Activated CD4-positive, CD25-positive, alpha-beta regulatory T cell (primary cell): ENCODE data around the gene TBC1D1.

Experiments used
- DNase-seq, 4 experiments: peaks; one replicate each; lab custom pipeline; 2025; lab: John Stamatoyannopoulos, UW

TBC1D1 gene

GRCh38 chr4:38125816-38126215 lies 234.9 kb downstream of the TBC1D1 start:
- no peak for DNase-seq

- peak in 3 of 4 experiments; percentile 31 to 64 (median 55) for DNase-seq
Observed at GRCh38 chr4:38128478-38129459, 237.9 kb downstream of the TBC1D1 start.

- no peak for DNase-seq
Observed at GRCh38 chr4:38129460-38130227, 238.8 kb downstream of the TBC1D1 start.

- DNase-seq = no peak
Observed at GRCh38 chr4:38130884-38131283, 240.0 kb downstream of the TBC1D1 start.

GRCh38 chr4:38131371-38132091 lies 240.6 kb downstream of the TBC1D1 start:
- DNase-seq = peak; percentile 13 to 60 (median 31)

GRCh38 chr4:38132107-38132673 lies 241.3 kb downstream of the TBC1D1 start:
- DNase-seq = peak; percentile 16 to 48 (median 28)

- DNase-seq = no peak
Observed at GRCh38 chr4:38132843-38133662, 242.2 kb downstream of the TBC1D1 start.

GRCh38 chr4:38133711-38134480 lies 243.0 kb downstream of the TBC1D1 start:
- no peak for DNase-seq

GRCh38 chr4:38135201-38135600 lies 244.3 kb downstream of the TBC1D1 start:
- no peak for DNase-seq

GRCh38 chr4:38136604-38137003 lies 245.7 kb downstream of the TBC1D1 start:
- DNase-seq = no peak

GRCh38 chr4:38137080-38137479 lies 246.2 kb downstream of the TBC1D1 start:
- DNase-seq = no peak

GRCh38 chr4:38138363-38138762 lies 247.5 kb downstream of the TBC1D1 start:
- DNase-seq = no peak

- no peak for DNase-seq
Observed at GRCh38 chr4:38139187-38139586, 248.3 kb downstream of the TBC1D1 start.

GRCh38 chr4:38140643-38141203 lies 249.8 kb downstream of the TBC1D1 start:
- DNase-seq = no peak

- no peak for DNase-seq
Observed at GRCh38 chr4:38141808-38142500, 251.1 kb downstream of the TBC1D1 start.

- DNase-seq = no peak
Observed at GRCh38 chr4:38144031-38144430, 253.1 kb downstream of the TBC1D1 start.

- no peak for DNase-seq
Observed at GRCh38 chr4:38145033-38145678, 254.3 kb downstream of the TBC1D1 start.

GRCh38 chr4:38145741-38146140 lies 254.9 kb downstream of the TBC1D1 start:
- no peak for DNase-seq

GRCh38 chr4:38146383-38146782 lies 255.5 kb downstream of the TBC1D1 start:
- no peak for DNase-seq
